ENCODE data around the gene JKAMP. TPM values are rescaled to one million over a fixed set of nuclear protein-coding genes. Genes with fewer than 3 reads are reported as not detected.

JKAMP gene
- total RNA-seq, 2 experiments from 2014 or later = 21.1 to 24.9 TPM

DNA sequence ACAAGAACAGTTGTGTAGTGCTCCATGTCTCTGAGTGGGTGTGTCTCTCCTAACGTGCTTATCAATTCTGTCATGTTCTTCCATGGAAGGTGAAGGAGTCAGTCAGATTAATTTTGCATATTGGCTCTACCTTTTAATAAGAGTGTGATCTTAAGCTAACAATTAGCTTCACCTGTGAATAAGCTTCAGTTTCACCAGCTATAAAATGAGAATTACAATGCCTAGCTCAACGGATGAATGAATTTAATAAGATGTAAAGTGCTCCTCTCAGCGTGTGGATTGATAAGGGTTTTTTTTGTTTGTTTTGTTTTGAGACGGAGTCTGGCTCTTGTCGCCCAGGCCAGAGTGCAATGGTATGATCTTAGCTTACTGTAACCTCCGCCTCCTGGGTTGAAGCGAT, 59.6 kb downstream of the JKAMP start:
- DNase-seq (ENCODE audit: low spot score) = no peak
- TF ChIP-seq, protein P1, sequence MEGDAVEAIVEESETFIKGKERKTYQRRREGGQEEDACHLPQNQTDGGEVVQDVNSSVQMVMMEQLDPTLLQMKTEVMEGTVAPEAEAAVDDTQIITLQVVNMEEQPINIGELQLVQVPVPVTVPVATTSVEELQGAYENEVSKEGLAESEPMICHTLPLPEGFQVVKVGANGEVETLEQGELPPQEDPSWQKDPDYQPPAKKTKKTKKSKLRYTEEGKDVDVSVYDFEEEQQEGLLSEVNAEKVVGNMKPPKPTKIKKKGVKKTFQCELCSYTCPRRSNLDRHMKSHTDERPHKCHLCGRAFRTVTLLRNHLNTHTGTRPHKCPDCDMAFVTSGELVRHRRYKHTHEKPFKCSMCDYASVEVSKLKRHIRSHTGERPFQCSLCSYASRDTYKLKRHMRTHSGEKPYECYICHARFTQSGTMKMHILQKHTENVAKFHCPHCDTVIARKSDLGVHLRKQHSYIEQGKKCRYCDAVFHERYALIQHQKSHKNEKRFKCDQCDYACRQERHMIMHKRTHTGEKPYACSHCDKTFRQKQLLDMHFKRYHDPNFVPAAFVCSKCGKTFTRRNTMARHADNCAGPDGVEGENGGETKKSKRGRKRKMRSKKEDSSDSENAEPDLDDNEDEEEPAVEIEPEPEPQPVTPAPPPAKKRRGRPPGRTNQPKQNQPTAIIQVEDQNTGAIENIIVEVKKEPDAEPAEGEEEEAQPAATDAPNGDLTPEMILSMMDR (conservative IDR thresholded peaks at IDR 0.05; ENCODE audit: low read length) = no peak
- no peak for TF ChIP-seq EZH2phosphoT487 (IDR thresholded peaks at IDR 0.05; ENCODE audit: borderline replicate concordance, low read depth, low read length)
- H3K27ac ChIP-seq (ENCODE audit: low read depth, low read length, poor library complexity, severe bottlenecking) = no peak overlapping the region
- BruUV-seq (replicated peaks) = no TSS peak
- H3K4me3 ChIP-seq (ENCODE audit: low read depth, low read length, poor library complexity, severe bottlenecking) = no peak overlapping the region
- H3K9me3 ChIP-seq (ENCODE audit: low read length) = no peaks in the 10 kb centered on the region
- no peak overlapping the region for H3K4me2 ChIP-seq (ENCODE audit: low read length)
- no peaks in the 10 kb centered on the region for H3K4me1 ChIP-seq (ENCODE audit: insufficient read depth, low read length, poor library complexity, severe bottlenecking)
- ChIA-PET POLR2A (interaction anchor here (0.5 kb wide), 1 partner anchor 26 kb away, joined by 3 read pairs; no protein-coding TSS in a partner anchor), CTCF (ENCODE audit: unreplicated experiment) (no interaction called here)
- no peaks in the 10 kb centered on the region for H3K79me2 ChIP-seq (ENCODE audit: insufficient read depth, low read depth, low read length)
- H3K9me2 ChIP-seq (ENCODE audit: insufficient read depth, low read length) = no peaks in the 10 kb centered on the region
- no peak overlapping the region for H2AFZ ChIP-seq (ENCODE audit: low read length)
- no peaks in the 10 kb centered on the region for H3K36me3 ChIP-seq (ENCODE audit: insufficient read depth, low read length)
- no peaks in the 10 kb centered on the region for H4K20me1 ChIP-seq (ENCODE audit: insufficient read depth, low read length)
- intact Hi-C loops (cut with micrococcal nuclease; ENCODE audit: unreplicated experiment) = no loop called here

GRCh38 chr14:59547310-59547709, 63.0 kb downstream of the JKAMP start:
- BruUV-seq (replicated peaks) = no TSS peak
- no peak for DNase-seq (ENCODE audit: low spot score)
- no peaks in the 10 kb centered on the region for H3K79me2 ChIP-seq (ENCODE audit: insufficient read depth, low read depth, low read length)
- ChIA-PET CTCF (ENCODE audit: unreplicated experiment) (no interaction called here), POLR2A (no interaction called here)
- TF ChIP-seq, protein P1 (conservative IDR thresholded peaks at IDR 0.05; ENCODE audit: low read length) = no peak
- no peak for TF ChIP-seq EZH2phosphoT487 (IDR thresholded peaks at IDR 0.05; ENCODE audit: borderline replicate concordance, low read depth, low read length)
- H3K36me3 ChIP-seq (ENCODE audit: insufficient read depth, low read length) = no peaks in the 10 kb centered on the region
- no peak overlapping the region for H3K27ac ChIP-seq (ENCODE audit: low read depth, low read length, poor library complexity, severe bottlenecking)
- no peaks in the 10 kb centered on the region for H3K9me3 ChIP-seq (ENCODE audit: low read length)
- intact Hi-C loops (cut with micrococcal nuclease; ENCODE audit: unreplicated experiment) = no loop called here
- H3K4me3 ChIP-seq (ENCODE audit: low read depth, low read length, poor library complexity, severe bottlenecking) = no peak overlapping the region
- H4K20me1 ChIP-seq (ENCODE audit: insufficient read depth, low read length) = no peaks in the 10 kb centered on the region
- H3K4me1 ChIP-seq (ENCODE audit: insufficient read depth, low read length, poor library complexity, severe bottlenecking) = no peaks in the 10 kb centered on the region
- H3K9me2 ChIP-seq (ENCODE audit: insufficient read depth, low read length) = no peaks in the 10 kb centered on the region
- no peak overlapping the region for H2AFZ ChIP-seq (ENCODE audit: low read length)
- H3K4me2 ChIP-seq (ENCODE audit: low read length) = no peak overlapping the region

Other genes starting within 250 kb of the JKAMP start
- 4.8 and 6.5 TPM in 2 replicates for gene GPR135, start 19.1 kb upstream of the JKAMP start, total RNA-seq (2014; rRNA removed; shearing (Covaris generic))
- 10.7 and 10.9 TPM in 2 replicates for gene GPR135, start 19.1 kb upstream of the JKAMP start, total RNA-seq (2022)
- gene L3HYPDH, start 109 bp upstream of the JKAMP start, total RNA-seq (2014; rRNA removed; shearing (Covaris generic)) = 43.2 and 43.5 TPM in 2 replicates
- gene L3HYPDH, start 109 bp upstream of the JKAMP start, total RNA-seq (2022) = 36.6 TPM in 2 replicates
- not detected in 2 replicates for gene CCDC175, start 92.3 kb downstream of the JKAMP start, total RNA-seq (2014; rRNA removed; shearing (Covaris generic))
- not detected in 2 replicates for gene CCDC175, start 92.3 kb downstream of the JKAMP start, total RNA-seq (2022)

Measured in OCI-LY7 (cell line).